ENCODE measurements around the gene PACRG. TPM values are rescaled to one million over a fixed set of nuclear protein-coding genes. Genes with fewer than 3 reads are reported as not detected.

Gene PACRG
- total RNA-seq, 1 experiment from 2014 or later = not detected

GRCh38 chr6:163063561-163063960 is 335.8 kb downstream of the PACRG start:
- Histone ChIP-seq H3K9me3 (no peaks in the 10 kb centered on the region), H3K4me1 (no peaks in the 10 kb centered on the region), H3K4me3 (ENCODE audit: low read depth, low read length) (no peak overlapping the region), H3K36me3 (ENCODE audit: control insufficient read depth, insufficient read depth, low read length) (no peaks in the 10 kb centered on the region), H3K27me3 (replicated peaks; ENCODE audit: control insufficient read depth, insufficient read depth, low read length) (no peaks in the 10 kb centered on the region)
- intact Hi-C loops (cut with micrococcal nuclease; ENCODE audit: unreplicated experiment) = no loop called here
- Mint-ChIP-seq H3K27me3 (ENCODE audit: insufficient read depth, unreplicated experiment) (peaks cover 8% of the 10 kb centered on the region), H3K27ac (ENCODE audit: unreplicated experiment) (no peak overlapping the region), H3K36me3 (ENCODE audit: insufficient read depth, unreplicated experiment) (no peaks in the 10 kb centered on the region), H3K4me1 (ENCODE audit: low read depth, unreplicated experiment) (no peaks in the 10 kb centered on the region), H3K9me3 (ENCODE audit: unreplicated experiment) (no peaks in the 10 kb centered on the region), H3K4me3 (ENCODE audit: unreplicated experiment) (no peak overlapping the region)
- no peak for DNase-seq
- ChIA-PET CTCF (no interaction called here), POLR2A (no interaction called here)
- no TSS peak for BruUV-seq (replicated peaks)
- TF ChIP-seq CTCF (IDR thresholded peaks at IDR 0.05; ENCODE audit: insufficient read depth in 1 of 2, low read depth in 1 of 2, low read length in 1 of 2, severe bottlenecking in 1 of 2, unreplicated experiment in 1 of 2) = no peak

GRCh38 chr6:163064397-163064796 is 336.6 kb downstream of the PACRG start:
- no peaks in the 10 kb centered on the region for H3K4me1 ChIP-seq
- no peaks in the 10 kb centered on the region for H3K9me3 ChIP-seq
- POLR2A ChIA-PET = no interaction called here

GRCh38 chr6:163066200-163066599 is 338.4 kb downstream of the PACRG start:
- H3K36me3 Mint-ChIP-seq (ENCODE audit: insufficient read depth, unreplicated experiment) = no peaks in the 10 kb centered on the region
- H3K9me3 Mint-ChIP-seq (ENCODE audit: unreplicated experiment) = no peaks in the 10 kb centered on the region
- POLR2A ChIA-PET = no interaction called here

More at GRCh38 chr6:163064397-163064796, 336.6 kb downstream of the PACRG start:
- Histone ChIP-seq H3K36me3 (ENCODE audit: control insufficient read depth, insufficient read depth, low read length) (no peaks in the 10 kb centered on the region), H3K4me3 (ENCODE audit: low read depth, low read length) (no peak overlapping the region), H3K27me3 (replicated peaks; ENCODE audit: control insufficient read depth, insufficient read depth, low read length) (no peaks in the 10 kb centered on the region)
- TF ChIP-seq CTCF (IDR thresholded peaks at IDR 0.05; ENCODE audit: insufficient read depth in 1 of 2, low read depth in 1 of 2, low read length in 1 of 2, severe bottlenecking in 1 of 2, unreplicated experiment in 1 of 2) = no peak
- no peak for DNase-seq
- H3K9me3 Mint-ChIP-seq (ENCODE audit: unreplicated experiment) = no peaks in the 10 kb centered on the region
- no peaks in the 10 kb centered on the region for H3K4me1 Mint-ChIP-seq (ENCODE audit: low read depth, unreplicated experiment)
- no peak overlapping the region for H3K27ac Mint-ChIP-seq (ENCODE audit: unreplicated experiment)
- CTCF ChIA-PET = no interaction called here
- H3K27me3 Mint-ChIP-seq (ENCODE audit: insufficient read depth, unreplicated experiment) = peaks cover 8% of the 10 kb centered on the region
- intact Hi-C loops (cut with micrococcal nuclease; ENCODE audit: unreplicated experiment) = no loop called here
- H3K4me3 Mint-ChIP-seq (ENCODE audit: unreplicated experiment) = no peak overlapping the region
- no peaks in the 10 kb centered on the region for H3K36me3 Mint-ChIP-seq (ENCODE audit: insufficient read depth, unreplicated experiment)
- BruUV-seq (replicated peaks) = no TSS peak

More at GRCh38 chr6:163066200-163066599, 338.4 kb downstream of the PACRG start:
- no peaks in the 10 kb centered on the region for H3K4me1 Mint-ChIP-seq (ENCODE audit: low read depth, unreplicated experiment)
- DNase-seq = no peak
- CTCF ChIA-PET = no interaction called here
- H3K9me3 ChIP-seq = no peaks in the 10 kb centered on the region
- H3K27ac Mint-ChIP-seq (ENCODE audit: unreplicated experiment) = no peak overlapping the region
- H3K27me3 Mint-ChIP-seq (ENCODE audit: insufficient read depth, unreplicated experiment) = peaks cover 8% of the 10 kb centered on the region
- H3K4me1 ChIP-seq = no peaks in the 10 kb centered on the region
- no TSS peak for BruUV-seq (replicated peaks)
- no peak overlapping the region for H3K4me3 ChIP-seq (ENCODE audit: low read depth, low read length)
- H3K36me3 ChIP-seq (ENCODE audit: control insufficient read depth, insufficient read depth, low read length) = no peaks in the 10 kb centered on the region
- no peaks in the 10 kb centered on the region for H3K27me3 ChIP-seq (replicated peaks; ENCODE audit: control insufficient read depth, insufficient read depth, low read length)
- no peak for TF ChIP-seq CTCF (IDR thresholded peaks at IDR 0.05; ENCODE audit: insufficient read depth in 1 of 2, low read depth in 1 of 2, low read length in 1 of 2, severe bottlenecking in 1 of 2, unreplicated experiment in 1 of 2)
- H3K4me3 Mint-ChIP-seq (ENCODE audit: unreplicated experiment) = no peak overlapping the region
- intact Hi-C loops (cut with micrococcal nuclease; ENCODE audit: unreplicated experiment) = no loop called here

Data from Caco-2 (cell line).